ENCODE data around the gene SH3PXD2A.
"Not testable (repeated sequence)": the region's sequence is repeated elsewhere in the genome, so short reads cannot be mapped to it uniquely, and the experiment has no call there.

SH3PXD2A gene

DNA sequence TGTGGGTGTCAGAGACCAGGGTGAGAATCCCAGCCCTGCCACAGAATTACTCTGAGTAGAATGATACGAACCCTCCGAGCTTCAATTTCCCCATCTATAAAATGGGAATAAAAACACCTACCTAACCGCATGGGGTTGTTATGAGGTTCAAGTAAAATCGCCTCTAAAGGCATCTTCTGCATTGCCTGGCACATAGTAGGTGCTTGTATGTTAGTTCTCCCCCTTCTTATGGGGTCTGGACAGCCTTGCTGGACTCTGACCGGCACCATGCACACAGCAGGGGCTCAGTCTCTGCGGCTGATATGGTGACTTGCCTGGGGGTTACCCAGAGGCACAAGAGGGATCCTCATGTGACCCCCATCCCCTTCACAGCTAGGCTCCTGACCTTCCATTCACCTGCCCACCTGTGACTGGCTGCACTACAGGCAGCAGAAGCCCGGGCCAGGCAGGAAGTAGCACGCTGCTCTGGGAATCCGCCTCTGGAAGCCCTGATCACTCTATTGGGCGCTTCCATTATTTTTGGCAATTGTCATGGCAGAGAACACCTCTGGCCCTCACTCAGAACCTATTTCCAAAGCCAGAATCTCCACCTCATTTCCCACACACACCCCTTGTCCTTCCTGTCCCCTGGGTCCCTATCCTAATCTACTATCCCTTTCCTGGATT lies 6.0 kb downstream of the SH3PXD2A start:
- no peak for DNase-seq (ENCODE audit: low read depth in 3 of 3)

DNA sequence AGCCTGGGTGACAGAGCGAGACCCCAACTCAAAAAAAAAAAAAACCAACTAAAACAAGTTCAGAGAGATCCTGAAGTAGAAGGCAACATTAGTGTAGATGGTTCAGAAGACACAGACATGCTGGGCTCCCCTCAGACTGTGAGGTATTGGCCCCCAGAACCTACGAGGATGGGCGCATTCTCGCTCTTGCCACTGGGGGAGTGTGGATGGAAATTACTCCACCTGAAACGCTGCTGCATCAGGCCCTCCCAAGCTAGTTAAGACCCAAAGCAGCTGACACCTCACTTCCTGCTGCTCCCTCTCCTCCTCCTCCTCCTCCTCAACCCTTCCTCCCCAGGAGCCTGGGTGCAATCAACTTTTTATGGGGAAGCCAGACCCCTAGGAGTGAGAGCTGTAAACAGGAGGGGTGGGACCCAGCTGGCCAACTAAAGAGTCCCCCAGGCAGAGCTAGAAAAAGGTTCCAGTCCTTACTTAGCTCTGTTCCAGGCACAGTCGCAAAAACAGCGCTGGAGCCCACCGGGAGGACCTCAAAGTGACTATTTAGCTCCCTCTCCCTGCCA lies 7.4 kb downstream of the SH3PXD2A start:
- DNase-seq (ENCODE audit: low read depth in 3 of 3), result no peak

DNA sequence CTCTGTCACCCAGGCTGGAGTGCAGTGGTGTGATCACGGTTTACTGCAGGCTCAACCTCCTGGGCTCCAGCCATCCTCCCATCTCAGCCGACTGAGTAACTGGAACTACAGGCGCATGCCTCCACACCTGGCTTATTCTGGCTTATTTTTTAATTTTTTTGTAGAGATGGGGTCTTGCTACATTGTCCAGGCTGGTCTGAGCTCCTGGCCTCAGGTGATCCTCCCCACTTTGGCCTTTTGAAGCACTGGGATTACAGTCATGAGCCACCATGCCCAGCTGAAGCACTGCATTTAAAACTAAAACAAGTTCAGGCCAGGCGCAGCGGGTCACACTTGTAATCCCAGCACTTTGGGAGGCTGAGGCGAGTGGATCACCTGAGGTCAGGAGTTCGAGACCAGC lies 8.0 kb downstream of the SH3PXD2A start:
- no peak for DNase-seq (ENCODE audit: low read depth in 3 of 3)

DNA sequence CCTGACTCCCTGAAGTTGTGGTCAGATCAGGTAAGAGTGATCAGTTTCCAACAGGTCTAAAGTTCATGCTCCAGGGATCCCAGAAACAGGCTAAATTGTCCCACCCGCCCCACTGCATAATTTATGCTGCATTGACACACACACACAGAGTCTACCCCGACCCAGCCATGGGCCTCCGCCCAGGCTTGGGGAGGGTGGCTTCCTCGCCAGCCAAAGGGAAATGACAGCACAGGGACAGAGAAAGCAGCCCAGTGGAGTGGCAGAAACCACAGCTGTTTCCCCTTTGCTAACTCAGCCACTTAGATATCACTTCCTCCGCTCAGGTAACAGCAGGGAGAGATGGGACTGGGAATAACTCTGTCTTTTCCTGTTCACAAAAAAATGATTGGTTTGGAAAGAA lies 9.4 kb downstream of the SH3PXD2A start:
- DNase-seq (ENCODE audit: low read depth in 3 of 3), result peak in 1 of 3 experiments; percentile 25

DNA sequence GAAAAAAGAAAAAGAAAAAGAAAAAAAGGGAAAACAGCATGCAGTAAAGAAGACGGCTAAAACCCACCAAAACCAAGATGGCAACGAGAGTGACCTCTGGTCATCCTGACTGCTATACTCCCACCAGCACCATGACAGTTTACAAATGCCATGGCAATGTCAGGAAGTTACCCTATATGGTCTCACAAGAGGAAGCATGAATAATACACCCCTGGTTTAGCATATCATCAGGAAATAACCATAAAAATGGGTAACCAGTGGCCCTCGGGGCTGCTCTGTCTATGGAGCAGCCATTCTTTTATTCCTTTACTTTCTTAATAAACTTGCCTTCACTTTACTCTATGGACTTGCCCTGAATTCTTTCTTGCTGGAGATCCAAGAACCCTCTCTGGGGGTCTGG lies 10.0 kb downstream of the SH3PXD2A start:
- DNase-seq (ENCODE audit: low read depth in 3 of 3), result not testable (repeated sequence)

DNA sequence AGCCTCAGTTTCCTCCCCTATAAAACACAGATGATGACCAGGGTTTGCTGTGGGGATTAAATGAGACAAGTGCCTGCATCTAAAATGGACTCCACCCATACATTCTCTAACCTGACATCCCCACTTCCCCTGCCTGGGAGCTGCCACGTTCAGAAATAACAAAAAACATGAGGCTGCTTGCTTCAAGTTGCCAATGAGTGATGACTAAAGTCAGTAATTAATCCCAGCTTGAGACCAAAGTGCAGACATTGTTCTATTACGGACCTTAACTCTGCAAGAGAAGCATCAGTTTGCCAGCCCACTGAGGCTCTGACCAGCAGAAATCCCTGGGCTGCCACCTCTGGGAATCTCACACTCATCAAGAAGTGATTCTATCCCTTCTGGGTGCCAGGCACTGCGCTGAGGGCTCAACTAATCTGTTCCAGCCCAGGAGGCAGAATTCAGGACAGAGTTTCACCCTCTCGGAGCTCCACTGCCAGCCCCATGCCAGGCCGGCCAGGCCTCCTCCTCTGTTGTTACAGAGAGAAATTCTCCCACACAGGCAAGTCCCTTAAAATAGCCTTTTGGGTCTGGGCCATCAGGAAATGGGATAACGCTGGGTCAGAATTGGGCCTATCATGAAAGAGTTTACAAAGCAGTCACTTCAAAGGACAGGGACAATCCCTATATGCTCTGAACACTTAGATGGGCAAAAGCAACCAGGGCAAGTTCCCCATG lies 11.4 kb downstream of the SH3PXD2A start:
- no peak for DNase-seq (ENCODE audit: low read depth in 3 of 3)

DNA sequence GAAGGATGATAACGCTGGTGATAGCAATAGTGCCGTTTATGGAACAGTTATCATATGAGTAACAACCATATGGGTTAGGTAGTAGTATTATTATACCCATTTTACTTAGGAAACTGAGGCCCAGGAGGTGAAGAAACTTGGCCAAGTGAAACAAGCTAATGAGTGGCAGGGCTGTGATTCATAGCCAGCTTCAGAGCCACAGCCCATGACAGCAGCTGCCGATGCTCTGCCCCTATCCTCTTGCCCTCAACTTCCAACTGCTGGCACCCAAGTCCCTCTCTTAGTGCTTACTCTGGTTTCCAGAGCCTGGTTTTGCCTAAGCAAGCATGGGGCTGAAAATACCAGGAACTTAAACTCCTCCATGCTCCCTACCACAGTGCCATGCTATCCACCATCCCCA lies 12.3 kb downstream of the SH3PXD2A start:
- DNase-seq (ENCODE audit: low read depth in 3 of 3), result no peak

DNA sequence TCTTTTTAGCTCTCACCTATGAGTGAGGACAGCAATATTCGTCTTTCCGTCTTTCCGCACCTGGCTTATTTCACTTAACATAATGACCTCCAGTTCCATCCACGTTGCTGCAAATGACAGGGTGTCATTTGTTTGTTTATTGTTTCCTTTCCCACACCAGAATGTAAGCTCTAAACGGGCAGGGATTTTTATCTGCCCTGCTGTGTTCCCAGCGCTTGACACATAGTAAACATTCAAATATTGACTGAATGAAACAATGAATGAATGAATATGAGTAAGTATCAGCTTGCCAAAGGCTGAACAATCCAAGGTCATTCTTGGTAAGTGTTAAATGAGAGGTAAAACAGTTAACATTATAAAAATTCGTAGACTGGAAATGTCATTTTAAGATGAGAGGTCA lies 12.8 kb downstream of the SH3PXD2A start:
- no peak for DNase-seq (ENCODE audit: low read depth in 3 of 3)

DNA sequence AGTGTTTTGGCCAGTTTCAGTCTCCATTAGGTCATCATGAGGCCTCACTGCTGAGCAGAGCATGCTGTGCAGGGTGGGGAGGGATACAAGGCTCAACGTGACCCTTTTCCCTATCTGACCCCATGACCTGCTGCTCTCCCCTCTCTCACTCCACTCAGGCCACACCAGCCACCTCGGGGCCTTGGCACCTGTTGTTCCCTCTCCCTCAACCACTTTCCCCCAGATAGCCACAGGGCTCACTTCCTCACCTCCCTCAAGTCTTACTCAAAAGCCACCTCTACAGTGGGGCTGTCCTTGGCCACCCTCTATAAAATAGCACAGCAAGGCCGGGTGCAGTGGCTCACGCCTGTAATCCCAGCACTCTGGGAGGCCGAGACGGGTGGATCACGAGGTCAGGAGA lies 13.9 kb downstream of the SH3PXD2A start:
- no peak for DNase-seq (ENCODE audit: low read depth in 3 of 3)

DNA sequence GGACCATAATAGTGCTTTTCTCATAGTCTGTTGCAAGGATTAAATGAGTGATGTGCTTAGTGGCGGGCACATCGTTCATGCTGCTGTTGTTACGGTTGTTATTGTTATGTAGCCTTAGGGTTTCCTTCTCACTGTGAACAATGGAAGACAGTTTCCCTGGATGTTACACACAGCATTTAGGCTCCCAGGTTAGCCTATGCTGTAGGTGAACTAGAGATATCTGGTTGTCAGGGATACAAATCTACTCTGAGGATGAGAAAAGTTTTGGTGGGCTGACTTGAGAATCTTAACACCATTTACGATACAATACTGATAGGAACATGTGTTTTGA lies 14.7 kb downstream of the SH3PXD2A start:
- DNase-seq (ENCODE audit: low read depth in 3 of 3), result no peak

DNA sequence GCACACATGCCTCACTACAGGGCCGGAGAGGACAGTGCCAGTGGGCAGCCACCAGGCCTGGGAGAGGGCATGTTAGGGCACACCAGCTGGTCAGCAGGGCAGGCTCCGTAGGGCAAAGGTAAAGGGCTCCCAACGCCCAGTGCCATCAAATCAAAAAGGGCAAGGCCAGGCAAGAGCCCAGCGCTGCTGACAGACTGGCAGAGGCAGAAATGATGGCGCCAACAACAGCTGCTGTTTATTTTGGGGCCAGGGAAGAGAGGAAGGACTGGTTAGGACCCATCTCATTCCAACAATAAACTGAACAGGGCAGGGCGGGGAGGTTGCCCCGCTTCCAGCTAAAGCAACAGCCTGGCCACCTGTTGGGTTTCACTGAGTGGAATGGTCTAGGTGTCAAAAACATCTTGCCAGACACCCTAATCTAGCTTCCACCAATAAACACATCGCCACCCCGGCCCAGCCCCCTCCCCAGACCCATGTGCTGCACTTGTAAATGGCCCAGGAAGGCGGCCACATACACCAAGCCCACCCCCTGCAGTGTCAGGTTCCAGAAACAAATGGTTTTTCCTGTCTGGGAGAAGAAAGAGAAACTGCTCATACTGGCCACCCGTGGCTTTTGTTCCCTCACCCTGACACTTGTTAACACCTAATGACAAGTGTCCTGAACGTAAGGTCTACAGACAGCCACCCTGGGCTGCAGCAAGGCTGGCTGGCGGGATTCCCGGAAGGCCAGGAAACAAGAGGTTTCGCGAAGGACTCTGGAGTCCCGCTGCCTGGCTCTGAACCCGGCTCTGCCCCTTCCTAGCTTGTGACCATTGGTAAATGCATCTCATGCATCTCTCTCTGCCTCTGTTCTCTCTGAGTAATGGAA lies 15.3 kb downstream of the SH3PXD2A start:
- no peak for DNase-seq (ENCODE audit: low read depth in 3 of 3)

DNA sequence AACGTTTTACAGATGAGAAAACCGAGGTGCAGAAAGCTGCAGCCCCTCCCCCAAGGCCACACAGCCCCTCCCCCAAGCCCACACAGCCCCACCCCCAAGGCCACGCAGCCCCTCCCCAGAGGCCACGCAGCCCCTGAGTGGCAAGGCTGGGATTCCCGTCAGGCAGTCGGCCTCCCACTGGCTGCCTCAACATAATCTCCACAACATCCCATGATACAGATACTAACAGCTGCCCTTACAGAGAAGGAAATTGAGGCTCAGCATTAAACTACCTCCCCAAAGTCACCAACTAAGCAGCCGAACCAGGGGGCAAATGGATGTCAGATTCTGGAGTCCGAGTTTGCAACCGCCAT lies 15.9 kb downstream of the SH3PXD2A start:
- no peak for DNase-seq (ENCODE audit: low read depth in 3 of 3)

DNA sequence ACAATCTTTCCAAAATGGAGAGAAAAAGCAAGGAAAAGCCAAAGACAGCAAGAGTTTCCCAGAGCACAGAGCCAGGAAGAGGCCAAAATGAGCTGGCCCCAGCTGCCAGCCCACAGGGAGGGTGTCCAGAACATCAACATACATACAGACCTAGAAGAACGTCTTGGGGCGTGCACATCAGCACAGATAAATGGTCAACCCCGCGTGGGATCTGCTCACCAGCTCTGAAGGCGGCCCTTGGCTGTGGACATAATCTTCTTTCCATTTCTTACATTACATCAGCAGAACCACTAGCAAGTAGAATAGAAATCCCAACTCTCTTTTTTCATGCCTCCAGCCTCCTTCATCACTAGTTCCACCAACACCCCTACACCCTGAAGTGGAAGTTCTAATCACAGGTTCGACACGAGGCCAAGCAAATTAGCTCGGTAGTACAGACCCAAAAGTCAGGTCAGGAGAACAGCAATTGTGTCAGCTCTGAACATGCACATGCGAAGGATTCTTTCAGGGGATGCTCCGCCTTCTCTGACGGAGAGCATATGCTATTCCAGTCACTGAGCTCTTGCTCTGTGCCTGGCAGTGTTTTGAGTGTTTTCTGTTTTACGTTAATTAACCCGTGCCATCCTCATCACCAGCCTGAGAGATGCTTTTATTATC lies 16.4 kb downstream of the SH3PXD2A start:
- DNase-seq (ENCODE audit: low read depth in 3 of 3), result no peak

DNA sequence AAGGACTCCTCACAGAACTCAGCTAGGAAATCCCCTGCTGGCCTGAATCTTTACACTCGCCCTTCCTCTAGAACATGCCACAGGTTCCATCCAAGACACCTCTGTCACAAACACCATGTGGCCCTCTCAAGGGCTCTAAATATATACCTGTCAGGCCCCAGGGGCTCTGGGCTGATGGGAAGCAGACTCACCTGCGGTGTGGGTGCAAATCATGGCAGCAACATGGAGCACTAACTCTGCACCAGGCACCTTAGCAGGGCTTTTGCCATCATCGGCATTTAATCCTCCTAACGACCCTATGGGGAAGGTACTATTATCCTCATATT lies 17.3 kb downstream of the SH3PXD2A start:
- DNase-seq (ENCODE audit: low read depth in 3 of 3), result no peak

DNA sequence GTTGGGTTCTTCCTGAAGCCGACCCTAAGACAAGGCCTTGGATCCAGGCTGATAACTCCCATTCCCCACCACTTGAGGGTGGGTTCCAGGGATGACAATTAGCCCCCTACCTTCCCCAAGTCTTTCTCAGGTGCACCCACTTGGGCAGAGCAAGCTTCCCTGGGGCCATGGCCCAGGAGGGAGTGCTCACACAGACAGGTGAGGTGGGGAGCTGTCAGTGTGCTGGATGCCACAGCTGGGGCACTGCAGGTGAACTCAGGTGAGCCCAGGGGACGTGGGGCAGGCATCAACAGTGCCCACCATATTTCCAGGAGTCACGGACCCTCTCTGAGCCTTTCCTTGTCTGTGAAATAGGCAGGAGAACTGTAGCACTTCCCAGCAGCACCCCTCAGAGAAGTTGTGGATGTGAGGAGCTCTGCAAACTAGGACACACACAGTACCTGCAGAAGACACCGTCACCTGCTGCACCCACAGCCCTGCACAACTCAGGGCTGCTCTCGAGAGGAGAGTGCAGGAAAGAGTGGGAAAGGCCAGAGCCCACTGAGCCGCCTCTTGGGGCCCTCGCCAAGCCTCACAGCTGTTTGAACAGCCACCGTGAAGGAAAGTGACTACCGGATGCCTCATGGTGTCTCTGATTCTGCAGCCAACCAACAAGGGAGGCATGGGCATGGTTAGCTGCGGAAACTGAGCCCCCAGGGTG lies 17.9 kb downstream of the SH3PXD2A start:
- no peak for DNase-seq (ENCODE audit: low read depth in 3 of 3)

DNA sequence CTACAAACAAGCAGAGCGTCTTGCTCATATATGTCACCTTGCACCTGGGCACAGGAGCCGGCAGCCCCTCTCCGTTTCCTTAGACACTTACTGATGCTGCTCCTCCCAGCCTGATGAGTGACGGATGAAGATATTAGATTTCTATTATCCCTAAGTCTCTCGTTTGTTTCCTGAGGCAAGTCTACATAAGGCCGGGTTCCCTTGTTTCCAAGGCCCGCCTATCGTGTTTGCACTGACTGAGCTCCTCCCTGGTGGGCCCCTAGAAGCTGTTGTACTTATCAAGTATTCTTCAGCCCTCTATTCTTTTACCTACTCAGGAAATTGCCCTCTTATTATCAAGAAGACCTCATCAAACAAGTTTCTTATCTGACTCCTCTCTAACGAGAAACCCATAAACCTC lies 18.5 kb downstream of the SH3PXD2A start:
- DNase-seq (ENCODE audit: low read depth in 3 of 3), result no peak

DNA sequence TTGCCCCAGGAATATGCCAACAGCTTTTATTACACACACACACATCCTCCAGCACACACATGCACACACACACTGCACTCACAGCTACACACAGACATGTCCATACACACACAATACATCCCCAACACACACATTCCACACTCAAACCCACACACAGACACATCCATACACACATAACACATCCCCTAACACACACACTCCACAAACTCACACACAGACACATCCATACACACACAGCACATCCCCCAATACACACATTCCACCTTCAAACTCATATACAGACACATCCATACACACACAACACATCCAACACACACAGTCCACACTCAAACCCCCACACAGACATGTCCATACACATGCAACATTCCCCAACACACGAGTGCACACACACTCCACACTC lies 19.1 kb downstream of the SH3PXD2A start:
- no peak for DNase-seq (ENCODE audit: low read depth in 3 of 3)

DNA sequence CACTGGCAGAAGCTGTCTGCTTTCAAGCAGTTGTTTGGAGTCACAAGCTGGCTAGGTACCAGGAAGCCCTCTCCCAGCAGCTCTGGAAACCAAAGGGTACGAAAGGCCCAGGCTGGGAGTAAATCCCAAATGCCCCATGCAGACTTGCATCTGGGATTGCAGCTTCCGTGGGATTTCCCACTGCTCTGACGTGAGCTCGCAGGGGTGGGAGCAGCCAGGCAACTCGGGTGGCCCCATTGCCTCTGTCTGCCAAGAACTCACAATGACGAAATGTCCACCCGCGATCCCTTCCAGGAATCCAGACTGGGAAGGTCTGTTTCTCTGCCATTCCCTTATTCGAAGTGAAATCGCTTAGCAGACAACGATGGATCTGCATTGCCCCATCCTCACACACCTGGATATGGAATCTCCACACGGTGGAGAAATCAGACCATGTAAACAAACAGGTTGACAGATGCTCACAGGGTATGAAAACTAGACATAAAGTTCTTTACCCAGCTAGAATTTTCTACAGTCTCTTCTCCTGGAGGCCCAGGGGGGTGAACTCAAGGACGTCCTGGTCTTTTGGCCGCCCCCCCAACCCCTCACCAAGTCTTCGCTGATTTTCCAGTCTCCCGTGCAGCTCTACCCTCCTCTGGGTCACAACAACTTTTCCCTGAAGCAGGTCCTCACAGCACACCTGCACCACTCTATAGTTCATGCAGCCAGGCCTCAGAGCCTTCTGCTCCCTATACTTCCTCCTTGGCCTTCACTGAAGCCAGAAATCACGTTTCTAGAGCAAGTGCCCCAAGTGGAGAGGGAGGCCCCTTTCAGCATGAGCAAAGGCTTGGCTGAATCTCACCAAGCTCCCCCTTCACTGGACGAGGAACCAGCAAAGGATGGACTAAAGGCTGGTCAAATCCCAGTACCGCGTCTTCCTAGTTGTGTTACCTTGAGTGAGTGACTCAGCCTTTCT lies 20.0 kb downstream of the SH3PXD2A start:
- DNase-seq (ENCODE audit: low read depth in 3 of 3), result no peak

DNA sequence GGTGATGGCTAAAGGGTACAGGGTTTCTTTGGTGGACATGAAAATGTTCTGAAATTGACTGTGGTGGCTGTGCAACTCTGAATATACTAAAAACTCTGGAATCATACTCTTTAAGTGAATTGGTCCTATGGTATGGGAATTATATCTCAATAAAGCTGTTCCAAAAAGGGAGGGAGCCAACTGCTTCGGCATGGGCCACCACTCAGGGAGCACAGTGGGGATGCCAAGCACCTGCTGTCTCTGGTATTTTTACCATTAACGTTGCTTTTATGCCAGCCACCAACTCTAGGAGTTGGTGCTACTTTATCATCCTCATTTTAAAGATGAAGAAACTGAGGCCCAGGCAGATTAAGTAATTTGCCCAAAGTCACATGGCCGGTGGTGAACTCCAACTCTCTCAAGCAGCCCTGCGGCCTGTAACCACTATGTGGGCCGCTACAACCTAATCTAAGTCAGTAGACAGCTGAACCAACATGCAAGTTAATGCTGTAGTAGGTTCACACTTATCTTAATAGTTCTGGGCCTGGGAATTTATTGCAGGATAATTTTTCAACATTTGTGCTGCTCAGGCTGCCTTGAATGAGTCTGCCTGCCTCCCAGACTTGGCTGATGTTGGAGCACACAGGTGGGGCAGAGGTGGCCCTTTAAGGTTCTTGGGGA lies 20.8 kb downstream of the SH3PXD2A start:
- no peak for DNase-seq (ENCODE audit: low read depth in 3 of 3)
